Tibial artery (tissue), 4 donors: ENCODE results near the gene IFNGR2.
A peak's percentile ranks its signal among the peaks of the same experiment; 100 is the strongest.
"Not testable (repeated sequence)": the region's sequence is repeated elsewhere in the genome, so short reads cannot be mapped to it uniquely, and the experiment has no call there.

Source experiments
- DNase-seq, 2 donors: peaks; one replicate each; pipeline ENCODE4 v3.0.0-alpha.2; 2019
- H3K27ac ChIP-seq, 2 donors: fragments of 200-600 bp; sonication (generic) in 1 of 2; 1 replicate in 1 of 2; 2 replicates in 1 of 2; pipeline ENCODE4 v1.5.1; 2018 to 2019; ENCODE audit warnings: mild to moderate bottlenecking in 1 of 2
- H3K27me3 ChIP-seq, 2 donors: fragments of 200-600 bp; sonication (generic) in 1 of 2; one replicate each; pipeline versions ENCODE4 v1.5.1 to v1.6.0; 2016 to 2019
- H3K36me3 ChIP-seq, 3 donors: fragments of 200-600 bp; sonication (generic) in 2 of 3; one replicate each; pipeline ENCODE4 v1.5.1; 2016 to 2019; ENCODE audit warnings: mild to moderate bottlenecking in 2 of 3
- H3K4me1 ChIP-seq, 4 donors: fragments of 200-600 bp; sonication (generic) in 2 of 4; 1 replicate in 3 of 4; 2 replicates in 1 of 4; pipeline ENCODE4 v1.5.1; 2016 to 2019
- H3K4me3 ChIP-seq, 2 donors: fragments of 200-600 bp; sonication (generic) in 1 of 2; 1 replicate in 1 of 2; 2 replicates in 1 of 2; pipeline ENCODE4 v1.5.1; 2018 to 2019; ENCODE audit warnings: mild to moderate bottlenecking in 2 of 2
- H3K9me3 ChIP-seq, 3 donors: fragments of 200-600 bp; sonication (generic) in 1 of 3; one replicate each; pipeline ENCODE4 v1.5.1; 2016 to 2019
- intact Hi-C: fragments of 100-400 bp; cut with DNase I; formaldehyde crosslinking; loops from one replicate; pipeline ENCODE4 v1.15.0; 2023; ENCODE audit warnings: low total_unique reads
- TF ChIP-seq, protein P1 (sequence below), 2 experiments: fragments of 200-600 bp in 1 of 2; fragments of 450-650 bp in 1 of 2; IDR thresholded peaks; one replicate each; pipeline ENCODE4 v1.5.1; 2017 to 2019; ENCODE audit warnings: antibody characterized with exemption in 2 of 2, mild to moderate bottlenecking in 1 of 2, moderate library complexity in 1 of 2

The IFNGR2 gene

DNA sequence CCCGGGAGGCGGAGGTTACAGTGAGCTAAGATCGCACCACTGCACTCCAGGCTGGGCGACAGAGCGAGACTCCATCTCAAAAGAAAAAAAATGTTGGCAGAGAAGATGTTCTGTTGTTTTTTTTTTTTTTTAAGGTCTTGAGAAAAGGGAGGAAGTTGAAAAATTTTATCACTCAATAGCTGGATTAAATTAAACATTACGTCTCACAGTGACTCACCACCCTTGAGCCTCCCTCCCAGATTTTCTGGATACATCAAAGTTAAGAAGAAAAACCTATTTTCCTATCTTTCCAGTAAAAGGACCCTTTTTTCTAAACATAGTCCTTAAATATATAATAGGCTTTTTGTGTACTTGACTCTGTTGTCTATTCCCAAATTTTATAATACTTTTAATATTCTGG is 42.9 kb upstream of the IFNGR2 start:
- Histone ChIP-seq H3K4me1 (peaks cover 0 to 22% (median 15%) of the 10 kb centered on the region in 4 donors), H3K36me3 (peaks cover 11 to 29% (median 11%) of the 10 kb centered on the region in 3 donors), H3K9me3 (no peaks in the 10 kb centered on the region), H3K4me3 (no peak overlapping the region), H3K27me3 (no peaks in the 10 kb centered on the region), H3K27ac (peak overlapping the region; percentile 9 to 32)
- intact Hi-C loops: loop anchor here (5.0 kb wide), 1 partner anchor 82 kb away; no protein-coding TSS in a partner anchor
- TF ChIP-seq, protein P1, sequence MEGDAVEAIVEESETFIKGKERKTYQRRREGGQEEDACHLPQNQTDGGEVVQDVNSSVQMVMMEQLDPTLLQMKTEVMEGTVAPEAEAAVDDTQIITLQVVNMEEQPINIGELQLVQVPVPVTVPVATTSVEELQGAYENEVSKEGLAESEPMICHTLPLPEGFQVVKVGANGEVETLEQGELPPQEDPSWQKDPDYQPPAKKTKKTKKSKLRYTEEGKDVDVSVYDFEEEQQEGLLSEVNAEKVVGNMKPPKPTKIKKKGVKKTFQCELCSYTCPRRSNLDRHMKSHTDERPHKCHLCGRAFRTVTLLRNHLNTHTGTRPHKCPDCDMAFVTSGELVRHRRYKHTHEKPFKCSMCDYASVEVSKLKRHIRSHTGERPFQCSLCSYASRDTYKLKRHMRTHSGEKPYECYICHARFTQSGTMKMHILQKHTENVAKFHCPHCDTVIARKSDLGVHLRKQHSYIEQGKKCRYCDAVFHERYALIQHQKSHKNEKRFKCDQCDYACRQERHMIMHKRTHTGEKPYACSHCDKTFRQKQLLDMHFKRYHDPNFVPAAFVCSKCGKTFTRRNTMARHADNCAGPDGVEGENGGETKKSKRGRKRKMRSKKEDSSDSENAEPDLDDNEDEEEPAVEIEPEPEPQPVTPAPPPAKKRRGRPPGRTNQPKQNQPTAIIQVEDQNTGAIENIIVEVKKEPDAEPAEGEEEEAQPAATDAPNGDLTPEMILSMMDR (IDR thresholded peaks at IDR 0.05): no peak
- DNase-seq: no peak

GRCh38 chr21:33360881-33361602 is 42.2 kb upstream of the IFNGR2 start:
- Histone ChIP-seq H3K27ac (peak overlapping the region; percentile 9 to 32), H3K36me3 (peaks cover 3 to 21% (median 4%) of the 10 kb centered on the region in 3 donors), H3K4me3 (peak overlapping the region in 1 of 2 donors; percentile 23), H3K4me1 (peaks cover 0 to 22% (median 15%) of the 10 kb centered on the region in 4 donors), H3K9me3 (no peaks in the 10 kb centered on the region), H3K27me3 (no peaks in the 10 kb centered on the region)
- DNase-seq: peak; percentile 62 to 82
- TF ChIP-seq, protein P1 (IDR thresholded peaks at IDR 0.05): peak; percentile 65 to 77
- intact Hi-C loops: loop anchor here (5.0 kb wide), 1 partner anchor 81 kb away; no protein-coding TSS in a partner anchor

- intact Hi-C loops: loop anchor here (5.0 kb wide), 1 partner anchor 80 kb away; no protein-coding TSS in a partner anchor
- Histone ChIP-seq H3K4me1 (peaks cover 0 to 22% (median 15%) of the 10 kb centered on the region in 4 donors), H3K4me3 (no peak overlapping the region), H3K36me3 (peaks cover 0 to 11% (median 0%) of the 10 kb centered on the region in 3 donors), H3K27ac (no peak overlapping the region), H3K27me3 (no peaks in the 10 kb centered on the region), H3K9me3 (peaks cover 0 to 8% (median under 1%) of the 10 kb centered on the region in 3 donors)
- DNase-seq: no peak
- TF ChIP-seq, protein P1 (IDR thresholded peaks at IDR 0.05): no peak
These were observed 41.1 kb upstream of the IFNGR2 start for GRCh38 chr21:33362044-33362555.

DNA sequence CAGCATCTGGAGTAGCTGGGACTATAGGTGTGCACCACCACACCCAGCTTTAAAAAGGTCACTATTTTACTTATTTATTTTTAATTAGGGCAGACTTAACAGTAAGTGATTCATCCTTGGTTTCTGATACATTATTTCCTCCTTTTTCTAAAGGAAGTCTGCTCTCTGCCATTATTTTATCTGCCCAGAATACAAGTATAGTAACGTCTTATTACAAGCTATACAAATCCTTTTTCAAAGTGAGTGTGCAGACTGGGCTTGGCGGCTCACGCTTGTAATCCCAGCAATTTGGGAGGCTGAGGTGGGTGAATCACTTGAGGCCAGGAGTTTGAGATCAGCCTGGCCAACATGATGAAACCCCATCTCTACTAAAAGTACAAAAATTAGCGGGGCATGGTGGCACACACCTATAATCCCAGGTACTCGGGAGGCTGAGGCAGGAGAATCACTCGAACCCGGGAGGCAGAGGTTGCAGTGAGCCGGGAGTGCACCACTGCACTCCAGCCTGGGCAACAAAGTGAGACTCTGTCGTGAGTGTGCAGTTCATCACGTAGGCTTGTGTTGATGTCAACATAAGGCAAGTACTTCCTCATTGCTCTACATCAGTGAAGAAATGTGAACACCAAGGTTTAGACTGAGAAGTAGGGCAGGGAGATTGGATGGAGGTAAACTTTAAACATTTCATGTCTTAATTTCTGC is 39.2 kb upstream of the IFNGR2 start:
- Histone ChIP-seq H3K4me1 (peaks cover 0 to 22% (median 15%) of the 10 kb centered on the region in 4 donors), H3K9me3 (peaks cover 0 to 23% (median 12%) of the 10 kb centered on the region in 3 donors)
- H3K27me3 ChIP-seq, H3K27ac ChIP-seq, H3K4me3 ChIP-seq, H3K36me3 ChIP-seq, DNase-seq: not testable (repeated sequence)
- intact Hi-C loops: loop anchor here (5.0 kb wide), 1 partner anchor 78 kb away; no protein-coding TSS in a partner anchor

- H3K4me3 ChIP-seq: no peak overlapping the region
- H3K9me3 ChIP-seq: peaks cover 0 to 23% (median 12%) of the 10 kb centered on the region in 3 donors
- intact Hi-C loops: loop anchor here (5.0 kb wide), 1 partner anchor 77 kb away; no protein-coding TSS in a partner anchor
- no peak for DNase-seq
- TF ChIP-seq, protein P1 (IDR thresholded peaks at IDR 0.05): no peak
- peaks cover 0 to 22% (median 15%) of the 10 kb centered on the region in 4 donors for H3K4me1 ChIP-seq
- H3K36me3 ChIP-seq: no peaks in the 10 kb centered on the region
- H3K27me3 ChIP-seq: no peaks in the 10 kb centered on the region
- H3K27ac ChIP-seq: no peak overlapping the region
These were observed 38.4 kb upstream of the IFNGR2 start for GRCh38 chr21:33364830-33365229.
